ENCODE measurements around the gene DCP1A. TPM values are rescaled to one million over a fixed set of nuclear protein-coding genes. Genes with fewer than 3 reads are reported as not detected.

DCP1A gene
- polyA plus RNA-seq, 1 experiment, result 27.0 TPM

GRCh38 chr3:53247619-53248018, 99.7 kb downstream of the DCP1A start:
- Histone ChIP-seq H3K9me3 (ENCODE audit: control insufficient read depth, insufficient read depth, low read length) (no peaks in the 10 kb centered on the region), H3K4me3 (ENCODE audit: low read depth, low read length) (no peak overlapping the region), H3K27me3 (ENCODE audit: control insufficient read depth, insufficient read depth, low read length) (no peaks in the 10 kb centered on the region), H3K27ac (ENCODE audit: low read depth, low read length) (no peak overlapping the region)
- DNase-seq (ENCODE audit: low read depth, low spot score), result no peak
- no peak for TF ChIP-seq CTCF (IDR thresholded peaks at IDR 0.05; ENCODE audit: low read depth, low read length)
- CTCF ChIA-PET, result interaction anchor here (1.3 kb wide), 1 partner anchor 52 kb away, joined by 3 read pairs; no protein-coding TSS in a partner anchor
- POLR2A ChIA-PET, result interaction anchor here (0.7 kb wide), 1 partner anchor 9 kb away, joined by 3 read pairs; no protein-coding TSS in a partner anchor

- H3K27ac ChIP-seq (ENCODE audit: low read depth, low read length), result peak overlapping the region; percentile 11
- no peak overlapping the region for H3K4me3 ChIP-seq (ENCODE audit: low read depth, low read length)
- H3K9me3 ChIP-seq (ENCODE audit: control insufficient read depth, insufficient read depth, low read length), result no peaks in the 10 kb centered on the region
- POLR2A ChIA-PET, result no interaction called here
- DNase-seq (ENCODE audit: low read depth, low spot score), result no peak
- CTCF ChIA-PET, result no interaction called here
- H3K27me3 ChIP-seq (ENCODE audit: control insufficient read depth, insufficient read depth, low read length), result no peaks in the 10 kb centered on the region
- TF ChIP-seq CTCF (IDR thresholded peaks at IDR 0.05; ENCODE audit: low read depth, low read length), result no peak
Observed at GRCh38 chr3:53244271-53244670, 103.1 kb downstream of the DCP1A start.

- DNase-seq (ENCODE audit: low read depth, low spot score), result no peak
- Histone ChIP-seq H3K4me3 (ENCODE audit: low read depth, low read length) (no peak overlapping the region), H3K9me3 (ENCODE audit: control insufficient read depth, insufficient read depth, low read length) (no peaks in the 10 kb centered on the region), H3K27me3 (ENCODE audit: control insufficient read depth, insufficient read depth, low read length) (no peaks in the 10 kb centered on the region), H3K27ac (ENCODE audit: low read depth, low read length) (peak overlapping the region; percentile 21)
- ChIA-PET CTCF (no interaction called here), POLR2A (no interaction called here)
- TF ChIP-seq CTCF (IDR thresholded peaks at IDR 0.05; ENCODE audit: low read depth, low read length), result no peak
Observed at GRCh38 chr3:53243785-53244184, 103.6 kb downstream of the DCP1A start.

GRCh38 chr3:53243165-53243564, 104.2 kb downstream of the DCP1A start:
- no peak for DNase-seq (ENCODE audit: low read depth, low spot score)
- Histone ChIP-seq H3K27ac (ENCODE audit: low read depth, low read length) (peak overlapping the region; percentile 47), H3K27me3 (ENCODE audit: control insufficient read depth, insufficient read depth, low read length) (no peaks in the 10 kb centered on the region), H3K9me3 (ENCODE audit: control insufficient read depth, insufficient read depth, low read length) (no peaks in the 10 kb centered on the region), H3K4me3 (ENCODE audit: low read depth, low read length) (no peak overlapping the region)
- no peak for TF ChIP-seq CTCF (IDR thresholded peaks at IDR 0.05; ENCODE audit: low read depth, low read length)
- CTCF ChIA-PET, result no interaction called here
- POLR2A ChIA-PET, result no interaction called here

GRCh38 chr3:53242642-53243041, 104.7 kb downstream of the DCP1A start:
- Histone ChIP-seq H3K27me3 (ENCODE audit: control insufficient read depth, insufficient read depth, low read length) (no peaks in the 10 kb centered on the region), H3K4me3 (ENCODE audit: low read depth, low read length) (no peak overlapping the region), H3K9me3 (ENCODE audit: control insufficient read depth, insufficient read depth, low read length) (no peaks in the 10 kb centered on the region), H3K27ac (ENCODE audit: low read depth, low read length) (peak overlapping the region; percentile 47)
- no peak for TF ChIP-seq CTCF (IDR thresholded peaks at IDR 0.05; ENCODE audit: low read depth, low read length)
- CTCF ChIA-PET, result no interaction called here
- DNase-seq (ENCODE audit: low read depth, low spot score), result no peak
- POLR2A ChIA-PET, result no interaction called here

All from AG04450 (cell line).